Nephron progenitor cell (in vitro differentiated cells): ENCODE results near the gene EPB41.
A peak's percentile ranks its signal among the peaks of the same experiment; 100 is the strongest.

Experiments
- DNase-seq: peaks from one replicate; pipeline ENCODE4 v3.0.0; 2021
- H3K27ac Mint-ChIP-seq: 2 replicates; pipeline ENCODE4 v1.8.0; 2021; ENCODE audit warnings: mild to moderate bottlenecking, moderate library complexity, mixed read lengths
- H3K27me3 Mint-ChIP-seq: 2 replicates; pipeline ENCODE4 v1.8.0; 2021; ENCODE audit warnings: mild to moderate bottlenecking, low read depth, mixed read lengths; ENCODE audit not compliant: poor library complexity
- H3K36me3 Mint-ChIP-seq: 2 replicates; pipeline ENCODE4 v1.8.0; 2021; ENCODE audit warnings: low read depth, mixed read lengths
- H3K4me1 Mint-ChIP-seq: 2 replicates; pipeline ENCODE4 v1.8.0; 2021; ENCODE audit warnings: mixed read lengths
- H3K4me3 Mint-ChIP-seq: 2 replicates; pipeline ENCODE4 v1.8.0; 2021; ENCODE audit warnings: mild to moderate bottlenecking, moderate library complexity, mixed read lengths
- H3K9me3 Mint-ChIP-seq: 2 replicates; pipeline ENCODE4 v1.8.0; 2021; ENCODE audit warnings: mild to moderate bottlenecking, moderate library complexity, mixed read lengths
- TF ChIP-seq, protein P1 (sequence below): fragments of 200-600 bp; sonication (generic); IDR thresholded peaks from 2 replicates; pipeline ENCODE4 v1.5.0; 2021; ENCODE audit warnings: antibody characterized with exemption

EPB41 gene

DNA sequence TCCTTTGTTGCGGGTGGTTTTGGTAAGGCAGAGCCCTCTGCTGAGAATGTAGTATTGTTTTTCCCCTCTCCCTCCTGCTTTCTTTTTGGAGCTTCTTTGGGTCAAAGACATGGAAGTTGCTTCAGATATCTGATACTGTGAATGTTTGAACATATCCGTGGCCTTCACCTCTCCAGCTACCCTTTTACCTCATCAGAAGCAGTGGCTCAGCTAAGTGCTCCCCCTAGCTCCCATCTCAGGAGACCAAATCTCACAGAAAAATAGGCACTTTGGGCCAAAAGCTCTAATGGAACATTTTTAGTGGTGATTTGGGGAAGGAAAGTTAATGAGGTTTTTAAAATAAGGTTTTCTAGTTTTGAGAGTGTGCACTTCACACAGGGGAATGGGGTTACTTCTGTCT, 203.0 kb downstream of the EPB41 start:
- Mint-ChIP-seq H3K27ac (no peak overlapping the region), H3K4me3 (no peak overlapping the region), H3K27me3 (peaks cover 41% of the 10 kb centered on the region), H3K4me1 (no peaks in the 10 kb centered on the region), H3K9me3 (no peaks in the 10 kb centered on the region), H3K36me3 (peaks cover 59% of the 10 kb centered on the region)
- no peak for DNase-seq
- TF ChIP-seq, protein P1, sequence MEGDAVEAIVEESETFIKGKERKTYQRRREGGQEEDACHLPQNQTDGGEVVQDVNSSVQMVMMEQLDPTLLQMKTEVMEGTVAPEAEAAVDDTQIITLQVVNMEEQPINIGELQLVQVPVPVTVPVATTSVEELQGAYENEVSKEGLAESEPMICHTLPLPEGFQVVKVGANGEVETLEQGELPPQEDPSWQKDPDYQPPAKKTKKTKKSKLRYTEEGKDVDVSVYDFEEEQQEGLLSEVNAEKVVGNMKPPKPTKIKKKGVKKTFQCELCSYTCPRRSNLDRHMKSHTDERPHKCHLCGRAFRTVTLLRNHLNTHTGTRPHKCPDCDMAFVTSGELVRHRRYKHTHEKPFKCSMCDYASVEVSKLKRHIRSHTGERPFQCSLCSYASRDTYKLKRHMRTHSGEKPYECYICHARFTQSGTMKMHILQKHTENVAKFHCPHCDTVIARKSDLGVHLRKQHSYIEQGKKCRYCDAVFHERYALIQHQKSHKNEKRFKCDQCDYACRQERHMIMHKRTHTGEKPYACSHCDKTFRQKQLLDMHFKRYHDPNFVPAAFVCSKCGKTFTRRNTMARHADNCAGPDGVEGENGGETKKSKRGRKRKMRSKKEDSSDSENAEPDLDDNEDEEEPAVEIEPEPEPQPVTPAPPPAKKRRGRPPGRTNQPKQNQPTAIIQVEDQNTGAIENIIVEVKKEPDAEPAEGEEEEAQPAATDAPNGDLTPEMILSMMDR = no peak

DNA sequence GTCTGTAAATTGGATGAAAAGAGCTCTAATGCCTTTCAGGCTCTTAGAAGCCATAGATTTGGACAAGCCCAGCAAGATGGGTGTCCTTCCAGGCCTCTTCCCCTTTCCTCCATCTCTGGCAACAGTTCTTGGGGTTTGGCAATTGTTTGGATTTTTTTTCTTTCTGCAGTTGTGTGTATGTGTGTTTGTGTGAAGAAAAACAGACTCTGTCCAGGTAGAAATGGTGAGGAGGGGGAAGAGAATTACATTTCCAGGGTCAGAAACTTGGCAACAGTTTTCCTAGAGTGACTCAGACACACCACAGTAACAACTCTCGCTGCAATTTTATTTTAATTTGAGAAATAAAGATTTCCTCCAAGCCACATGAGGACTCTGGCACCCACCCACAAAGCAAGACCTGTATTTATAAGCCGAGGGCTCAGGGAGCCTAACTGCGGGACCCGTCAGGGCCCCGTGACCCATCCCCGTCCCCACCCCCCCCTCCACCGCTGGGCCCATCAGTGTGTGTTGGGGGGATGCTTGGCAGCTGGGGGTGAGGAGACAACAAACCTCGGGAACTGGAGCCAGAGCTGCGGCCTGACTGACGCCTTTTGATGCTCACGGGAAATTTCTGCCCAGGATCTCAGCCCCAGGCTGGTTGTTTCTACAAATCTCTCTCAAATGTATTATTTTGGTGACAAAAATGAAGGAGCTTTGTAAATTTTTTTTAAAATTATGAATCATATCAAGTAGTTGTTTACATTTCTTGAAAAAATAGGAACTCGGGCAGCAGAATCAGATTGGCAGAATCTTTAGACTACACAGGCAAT, 205.0 kb downstream of the EPB41 start:
- TF ChIP-seq, protein P1 = no peak
- H3K9me3 Mint-ChIP-seq = no peaks in the 10 kb centered on the region
- peaks cover 52% of the 10 kb centered on the region for H3K36me3 Mint-ChIP-seq
- DNase-seq = no peak
- H3K27me3 Mint-ChIP-seq = peaks cover 56% of the 10 kb centered on the region
- no peaks in the 10 kb centered on the region for H3K4me1 Mint-ChIP-seq
- H3K27ac Mint-ChIP-seq = no peak overlapping the region
- H3K4me3 Mint-ChIP-seq = no peak overlapping the region

DNA sequence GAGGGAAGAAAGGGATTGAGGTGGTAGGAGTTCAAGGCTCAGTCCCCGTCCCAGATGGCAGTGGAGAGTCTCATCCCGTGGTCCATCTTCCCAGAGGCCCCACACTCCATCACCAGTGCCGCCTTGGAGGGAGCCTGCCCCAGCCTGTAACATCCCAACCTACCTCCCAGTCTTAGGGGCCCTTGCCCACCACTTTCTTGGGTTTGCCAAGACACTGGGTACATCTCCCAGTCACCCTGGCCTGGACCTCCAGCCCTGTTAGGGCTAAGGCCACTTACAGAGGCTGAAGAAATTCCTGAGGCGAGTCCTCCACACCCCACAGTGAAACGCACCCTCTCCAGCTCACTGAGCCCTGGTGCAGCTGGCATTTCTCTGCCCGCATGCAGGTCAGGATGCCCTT, 206.0 kb downstream of the EPB41 start:
- TF ChIP-seq, protein P1 = no peak
- Mint-ChIP-seq H3K4me1 (peaks cover 2% of the 10 kb centered on the region), H3K27me3 (peaks cover 60% of the 10 kb centered on the region), H3K36me3 (peaks cover 46% of the 10 kb centered on the region), H3K9me3 (no peaks in the 10 kb centered on the region), H3K4me3 (no peak overlapping the region), H3K27ac (no peak overlapping the region)
- DNase-seq = no peak

DNA sequence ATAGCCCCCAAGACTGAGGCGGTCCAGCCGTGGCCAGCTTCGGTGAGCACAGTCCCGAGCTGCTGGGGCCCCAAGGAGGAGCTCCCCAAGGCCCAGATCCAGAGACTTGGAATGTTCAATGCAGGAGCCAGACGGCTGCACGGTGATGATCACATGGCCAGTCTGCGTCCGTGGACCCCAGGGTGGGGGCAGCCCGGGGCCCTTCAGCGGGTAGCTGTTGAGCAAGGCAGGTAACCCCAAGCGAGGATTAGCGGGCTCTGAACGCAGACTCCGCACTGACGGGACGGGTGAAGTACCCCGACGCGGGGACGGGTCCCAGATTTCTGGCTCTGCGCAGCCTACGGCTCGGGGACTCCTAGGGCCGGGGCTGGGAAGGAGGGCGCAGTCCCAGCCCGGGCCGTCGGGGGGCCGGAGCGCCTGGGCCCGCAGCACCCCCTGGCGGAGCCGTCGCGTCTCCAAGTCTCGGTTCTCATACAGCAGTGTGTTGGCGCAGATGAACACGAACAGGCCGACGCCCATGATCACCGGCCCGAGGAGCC, 206.6 kb downstream of the EPB41 start:
- Mint-ChIP-seq H3K9me3 (no peaks in the 10 kb centered on the region), H3K4me1 (peaks cover 9% of the 10 kb centered on the region), H3K27me3 (peaks cover 60% of the 10 kb centered on the region), H3K4me3 (peak overlapping the region; percentile 30), H3K36me3 (peaks cover 40% of the 10 kb centered on the region), H3K27ac (no peak overlapping the region)
- DNase-seq = peak; percentile 79
- TF ChIP-seq, protein P1 = peak; percentile 70

DNA sequence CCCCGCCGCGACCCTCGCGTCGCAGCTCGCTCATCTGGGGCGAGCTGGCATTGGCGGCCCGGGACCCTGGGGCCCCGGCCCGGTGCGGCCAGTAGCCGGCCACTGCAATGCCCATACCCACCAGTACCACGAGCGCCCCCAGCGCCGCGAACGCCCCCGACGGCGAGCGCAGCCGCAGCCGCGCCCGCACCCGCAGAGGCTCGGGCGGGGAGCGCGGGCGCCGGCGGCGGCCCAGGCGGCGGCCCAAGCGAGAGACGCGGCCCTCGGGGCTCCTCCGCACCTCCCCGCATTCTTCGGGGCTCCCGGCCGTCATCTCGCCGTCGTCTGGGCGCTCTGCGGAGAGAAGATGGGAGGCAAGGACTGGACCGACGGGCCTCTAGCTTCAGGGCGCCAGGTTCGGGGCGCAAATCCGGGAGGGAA, 207.2 kb downstream of the EPB41 start:
- TF ChIP-seq, protein P1 = no peak
- Mint-ChIP-seq H3K27ac (no peak overlapping the region), H3K4me1 (peaks cover 10% of the 10 kb centered on the region), H3K36me3 (peaks cover 35% of the 10 kb centered on the region), H3K4me3 (no peak overlapping the region), H3K27me3 (peaks cover 60% of the 10 kb centered on the region), H3K9me3 (no peaks in the 10 kb centered on the region)
- DNase-seq = peak; percentile 59
